Transverse colon (tissue), 4 donors: Measurements from ENCODE around the gene CNN1.
A peak's percentile ranks its signal among the peaks of the same experiment; 100 is the strongest.

Experiments
- CTCF ChIP-seq, 5 experiments: fragments of 200-600 bp in 3 of 5; fragments of 450-650 bp in 2 of 5; sonication (generic) in 3 of 5; IDR thresholded peaks; 1 replicate in 2 of 5; 2 replicates in 3 of 5; pipeline ENCODE4 v1.5.1; 2016 to 2017; ENCODE audit warnings: antibody characterized with exemption in 5 of 5, inconsistent platforms in 3 of 5, mild to moderate bottlenecking in 2 of 5, moderate library complexity in 1 of 5
- POLR2A ChIP-seq: fragments of 450-650 bp; IDR thresholded peaks from one replicate; pipeline ENCODE4 v1.6.1; 2016; ENCODE audit warnings: antibody characterized with exemption, mild to moderate bottlenecking, moderate library complexity
- POLR2AphosphoS5 ChIP-seq, 3 donors: sonication (generic); formaldehyde crosslinking; IDR thresholded peaks; one replicate each; pipeline ENCODE4 v1.6.1; 2016; ENCODE audit warnings: antibody characterized with exemption in 3 of 3

GRCh38 chr19:11535792-11536595, 2.7 kb upstream of the CNN1 start:
- TF ChIP-seq POLR2A (peak; percentile 52), POLR2AphosphoS5 (IDR thresholded peaks at IDR 0.05) (peak; percentile 21 to 63 (median 62)), CTCF (IDR thresholded peaks at IDR 0.05) (peak; percentile 80 to 94 (median 90))
